CD4-positive, alpha-beta T cell treated with Interleukin-21 for 1 hour (primary cell): ENCODE results near the gene C1orf210.

Experiments
- DNase-seq: peaks from one replicate; pipeline ENCODE4 v3.0.0-alpha.2; 2020

C1orf210 gene

GRCh38 chr1:43272576-43273571, 12.5 kb downstream of the C1orf210 start:
- no peak for DNase-seq

GRCh38 chr1:43272161-43272560, 13.2 kb downstream of the C1orf210 start:
- DNase-seq, result no peak

DNA sequence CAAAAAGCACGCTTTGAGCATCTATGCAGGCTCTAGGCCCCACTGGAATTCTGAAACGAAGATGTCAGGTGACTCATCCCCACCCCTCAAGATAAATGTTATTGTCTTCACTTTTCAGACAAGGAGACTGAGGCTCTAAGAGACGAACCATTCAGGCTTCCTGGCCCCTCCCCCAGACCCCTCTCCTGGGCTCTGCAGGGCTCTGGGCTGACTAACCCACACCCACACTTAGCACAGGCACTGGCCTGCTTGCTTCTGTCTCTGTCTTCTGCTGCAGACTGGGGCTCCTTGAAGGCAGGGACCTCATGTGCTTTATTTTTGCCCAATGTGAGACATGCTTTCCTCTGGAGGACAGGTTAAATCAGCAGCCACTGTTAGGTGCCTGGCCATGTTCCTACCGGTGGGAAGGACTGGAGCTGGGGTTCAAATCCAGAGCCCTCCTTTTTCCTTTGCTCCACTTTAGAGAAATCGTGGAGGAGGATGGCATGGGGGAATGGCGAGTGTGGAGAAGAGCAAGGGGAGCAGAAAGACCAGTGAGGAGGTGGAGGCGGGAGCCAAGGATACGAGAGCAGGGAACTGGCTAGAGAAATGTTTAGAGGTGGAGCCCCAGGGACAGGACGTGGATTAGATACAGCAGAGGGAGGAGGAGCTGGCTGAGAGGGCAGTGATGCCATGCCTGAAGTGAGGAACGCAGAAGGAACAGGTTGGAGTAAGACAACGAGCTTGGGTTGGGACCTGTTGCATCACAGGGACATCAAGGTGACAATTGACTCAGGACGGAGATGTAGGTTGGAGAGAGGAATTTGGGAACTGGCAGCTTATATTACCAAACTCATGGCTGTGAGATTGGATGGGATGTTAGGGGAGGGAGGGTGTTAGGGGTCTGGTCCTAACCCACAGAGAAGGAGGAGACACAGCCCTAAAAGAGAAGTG, 13.9 kb downstream of the C1orf210 start:
- no peak for DNase-seq

DNA sequence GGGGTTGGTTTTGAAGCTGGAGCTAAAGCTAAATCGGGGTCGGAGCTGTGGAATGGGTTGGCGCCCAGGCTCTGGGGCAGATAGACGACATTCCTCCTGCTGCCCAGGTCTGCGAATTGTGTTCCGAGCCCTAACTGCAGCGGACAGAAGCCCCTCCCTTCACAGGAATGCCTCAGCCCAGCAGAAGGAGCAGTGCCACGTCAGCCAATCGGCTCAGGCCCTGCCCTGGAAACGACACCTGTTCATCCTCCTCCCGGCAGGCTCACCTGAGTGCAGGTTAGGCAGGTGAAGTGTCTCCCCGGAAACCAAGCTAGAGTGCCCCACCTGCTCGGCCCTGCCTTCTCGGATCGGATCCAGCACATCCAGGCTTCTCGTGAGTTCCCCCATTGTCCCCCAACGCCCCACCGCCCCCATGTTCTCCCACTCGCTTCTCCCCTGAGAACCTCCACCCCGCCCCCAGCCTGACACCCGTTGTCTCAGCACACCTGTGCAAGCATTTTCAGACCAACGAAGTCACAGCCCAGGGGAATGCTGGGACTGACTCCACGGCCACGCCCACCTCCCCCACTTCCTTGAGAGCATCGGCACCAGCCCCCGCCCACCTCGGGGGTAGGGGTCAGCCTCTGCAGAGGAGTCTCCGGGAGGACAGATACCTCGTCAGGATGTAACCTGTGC, 14.8 kb downstream of the C1orf210 start:
- no peak for DNase-seq

DNA sequence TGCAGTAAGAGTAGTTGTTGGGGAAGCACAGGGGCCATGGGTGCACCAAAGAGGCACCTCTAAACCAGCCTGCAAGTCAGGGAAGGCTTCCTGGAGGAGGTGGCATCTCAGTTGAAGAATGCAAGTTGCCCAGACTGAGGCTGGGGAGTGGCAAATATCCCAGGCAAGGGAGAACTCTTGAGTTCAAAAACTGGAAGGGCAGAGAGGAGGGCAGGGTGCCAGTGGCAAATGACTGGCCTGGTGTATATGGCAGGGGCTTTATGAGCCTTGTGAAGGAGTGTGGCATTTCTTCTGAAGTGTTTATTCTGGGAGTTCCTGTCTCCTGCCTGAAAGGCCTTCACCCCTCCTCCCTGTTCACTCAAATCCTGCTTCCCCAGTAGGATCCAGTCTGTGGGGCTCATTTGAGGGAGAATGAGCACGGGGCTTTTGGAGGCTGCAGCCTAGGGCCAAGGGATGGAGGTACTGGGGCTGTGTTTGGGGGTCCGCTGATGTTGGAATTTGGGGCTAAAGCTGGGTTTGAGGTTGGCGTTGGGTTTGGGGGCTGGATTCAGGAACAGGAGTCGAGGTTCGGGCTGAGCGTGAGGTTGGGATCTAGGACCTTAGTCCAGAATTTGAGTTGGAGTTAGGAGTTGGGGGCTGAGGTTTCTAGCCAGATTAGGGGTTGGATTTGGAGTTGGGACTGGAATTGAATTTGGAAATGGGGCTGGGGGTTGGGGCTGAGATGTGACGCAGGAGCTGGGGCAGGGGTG, 15.6 kb downstream of the C1orf210 start, which contains the start of gene TMEM125:
TMEM125 (plus strand) TSS at position 357 of the 749 bp plus-strand sequence. CDS start 2,740 bp downstream, outside the sequence.
- no peak for DNase-seq

GRCh38 chr1:43267818-43268425, 17.5 kb downstream of the C1orf210 start:
- no peak for DNase-seq

- DNase-seq, result no peak
These were observed 18.0 kb downstream of the C1orf210 start for GRCh38 chr1:43267291-43267805.

GRCh38 chr1:43266881-43267280, 18.5 kb downstream of the C1orf210 start:
- DNase-seq, result no peak

GRCh38 chr1:43265431-43265830, 19.9 kb downstream of the C1orf210 start:
- DNase-seq, result no peak

DNA sequence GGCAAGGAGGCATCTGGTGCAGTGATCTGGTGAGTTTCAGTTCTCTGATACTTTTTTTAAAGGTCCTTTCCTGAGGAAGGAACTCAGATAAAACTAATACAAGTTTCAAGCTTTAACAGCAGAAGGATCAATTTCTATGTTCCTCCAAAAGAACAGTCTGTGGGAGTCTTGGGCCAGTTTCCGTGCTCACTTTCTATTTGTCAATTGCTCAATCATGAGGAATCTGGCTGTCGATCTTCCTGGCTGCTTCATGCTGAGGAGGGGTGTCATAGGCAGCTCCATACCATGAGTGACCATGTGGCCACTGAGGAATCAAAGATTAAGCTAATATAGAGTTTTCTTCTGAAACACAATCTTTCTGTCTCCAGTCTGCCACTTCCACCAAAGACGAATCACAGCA, 27.0 kb downstream of the C1orf210 start:
- no peak for DNase-seq

- DNase-seq, result no peak
These were observed 28.5 kb downstream of the C1orf210 start for GRCh38 chr1:43256675-43257570.

GRCh38 chr1:43255438-43256210, 29.8 kb downstream of the C1orf210 start:
- DNase-seq, result no peak

GRCh38 chr1:43253876-43254275, 31.5 kb downstream of the C1orf210 start:
- DNase-seq, result no peak

GRCh38 chr1:43253173-43253572, 32.2 kb downstream of the C1orf210 start:
- DNase-seq, result no peak

GRCh38 chr1:43252225-43252624, 33.2 kb downstream of the C1orf210 start:
- DNase-seq, result no peak

- no peak for DNase-seq
These were observed 34.4 kb downstream of the C1orf210 start for GRCh38 chr1:43251024-43251423.

GRCh38 chr1:43250351-43250761, 35.0 kb downstream of the C1orf210 start:
- DNase-seq, result no peak

DNA sequence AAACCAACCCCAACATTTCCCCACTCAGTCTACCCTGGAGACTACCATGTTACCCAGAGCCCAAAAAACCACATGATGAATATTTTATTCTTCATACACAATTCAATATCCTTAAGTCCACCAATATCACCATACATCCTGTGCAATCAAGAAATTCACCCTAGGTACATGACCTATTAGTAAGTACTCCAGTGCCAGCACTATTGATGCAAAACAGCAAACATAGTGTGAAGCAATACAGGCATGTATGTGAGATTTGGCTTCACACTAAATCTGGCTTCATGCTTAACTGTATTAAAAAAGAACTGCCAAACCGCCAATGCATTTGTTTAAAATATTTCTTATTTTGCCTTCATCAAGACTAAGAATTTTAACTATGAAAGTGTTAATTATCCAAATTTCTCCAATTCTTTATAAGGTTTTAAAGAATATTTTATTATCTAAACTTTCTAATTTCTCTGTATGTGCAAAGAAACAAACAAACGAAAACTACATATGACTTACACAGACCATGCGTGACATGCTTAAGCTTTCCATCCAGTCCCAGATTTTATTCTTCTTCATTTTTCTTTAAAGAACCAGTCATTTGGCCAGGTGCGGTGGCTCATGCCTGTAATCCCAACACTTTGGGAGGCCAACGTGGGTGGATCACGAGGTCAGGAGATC, 38.0 kb downstream of the C1orf210 start:
- DNase-seq, result no peak
